HEK293 (cell line): ENCODE measurements around the gene KIF4A.

Experiments
- ATF2 ChIP-seq: fragments of 450-650 bp; formaldehyde crosslinking; IDR thresholded peaks from 2 replicates; pipeline ENCODE4 v1.5.1; 2016; ENCODE audit warnings: missing biosample characterization, missing genetic modification characterization, low read depth
- CTCF ChIP-seq: fragments of 450-650 bp; formaldehyde crosslinking; IDR thresholded peaks from 2 replicates; pipeline ENCODE4 v1.5.1; 2016; ENCODE audit warnings: missing biosample characterization, missing genetic modification characterization
- ELK4 ChIP-seq: IDR thresholded peaks from 2 replicates; pipeline ENCODE4 v1.6.1; 2011; ENCODE audit warnings: mild to moderate bottlenecking, low read depth, low read length, borderline replicate concordance
- INSM2 ChIP-seq: fragments of 450-650 bp; formaldehyde crosslinking; IDR thresholded peaks from 2 replicates; pipeline ENCODE4 v1.5.1; 2016; ENCODE audit warnings: missing biosample characterization, missing genetic modification characterization
- PRDM1 ChIP-seq: fragments of 450-650 bp; formaldehyde crosslinking; IDR thresholded peaks from 2 replicates; pipeline ENCODE4; 2016; ENCODE audit warnings: missing biosample characterization, missing genetic modification characterization
- TCF7L2 ChIP-seq: IDR thresholded peaks from 2 replicates; pipeline ENCODE4 v1.6.1; 2011; ENCODE audit warnings: low read depth, mild to moderate bottlenecking, inconsistent platforms, low read length, moderate library complexity, borderline replicate concordance
- YY1 ChIP-seq: fragments of 450-650 bp; formaldehyde crosslinking; IDR thresholded peaks from 2 replicates; pipeline ENCODE4 v1.5.1; 2018; ENCODE audit warnings: missing biosample characterization, missing genetic modification characterization
- ZBTB21 ChIP-seq: fragments of 450-650 bp; formaldehyde crosslinking; IDR thresholded peaks from 2 replicates; pipeline ENCODE4 v1.5.1; 2017; ENCODE audit warnings: missing biosample characterization, missing genetic modification characterization
- ZBTB44 ChIP-seq: fragments of 450-650 bp; IDR thresholded peaks from 2 replicates; pipeline ENCODE4 v1.5.1; 2018; ENCODE audit warnings: missing biosample characterization, mild to moderate bottlenecking, missing genetic modification characterization
- ZBTB7A ChIP-seq: fragments of 450-650 bp; formaldehyde crosslinking; IDR thresholded peaks from 2 replicates; pipeline ENCODE4 v1.5.1; 2016; ENCODE audit warnings: low read depth, missing biosample characterization, missing genetic modification characterization
- ZNF274 ChIP-seq, 2 experiments: fragments of 200-500 bp in 1 of 2; fragments of 450-650 bp in 1 of 2; sonication (Bioruptor generic) in 1 of 2; formaldehyde crosslinking in 1 of 2; IDR thresholded peaks; 2 replicates each; pipeline versions ENCODE4 v1.5.1 to v1.6.1; 2014 to 2016; ENCODE audit warnings: borderline replicate concordance in 1 of 2, inconsistent platforms in 1 of 2, low read length in 1 of 2, missing biosample characterization in 1 of 2, missing genetic modification characterization in 1 of 2
- ZNF350 ChIP-seq: fragments of 450-650 bp; formaldehyde crosslinking; IDR thresholded peaks from 2 replicates; pipeline ENCODE4 v1.5.0; 2017; ENCODE audit warnings: missing biosample characterization, mild to moderate bottlenecking, missing genetic modification characterization
- ZNF488 ChIP-seq: fragments of 450-650 bp; formaldehyde crosslinking; IDR thresholded peaks from 2 replicates; pipeline ENCODE4 v1.5.1; 2016; ENCODE audit warnings: missing biosample characterization, missing genetic modification characterization
- ZNF558 ChIP-seq: fragments of 450-650 bp; formaldehyde crosslinking; IDR thresholded peaks from 2 replicates; pipeline ENCODE4 v1.5.1; 2016; ENCODE audit warnings: missing biosample characterization, missing genetic modification characterization

- TF ChIP-seq TCF7L2, result no peak
- no peak for TF ChIP-seq CTCF
- no peak for TF ChIP-seq ZBTB7A (tag by site-specific recombination)
- TF ChIP-seq ATF2, result no peak
- no peak for TF ChIP-seq INSM2
- TF ChIP-seq ELK4, result no peak
- TF ChIP-seq ZNF274 (IDR thresholded peaks at IDR 0.05; ENCODE audit: low read length), result no peak
- TF ChIP-seq ZNF274 (tag by site-specific recombination; IDR thresholded peaks at IDR 0.05; ENCODE audit: borderline replicate concordance), result no peak
- no peak for TF ChIP-seq ZNF558
- no peak for TF ChIP-seq ZNF350 (tag by site-specific recombination)
- no peak for TF ChIP-seq ZNF488 (tag by site-specific recombination)
- no peak for TF ChIP-seq ZBTB21
- TF ChIP-seq PRDM1 (tag by site-specific recombination), result no peak
- no peak for TF ChIP-seq ZBTB44
- TF ChIP-seq YY1 (tag by site-specific recombination), result no peak
Measured at GRCh38 chrX:70281951-70282350, 8.0 kb upstream of the KIF4A start, which contains the start of gene RAB41.
